Measurements from ENCODE around the gene DLX3.
A peak's percentile ranks its signal among the peaks of the same experiment; 100 is the strongest.

DLX3 gene

GRCh38 chr17:49956780-49957179 lies 38.2 kb downstream of the DLX3 start:
- no peaks in the 10 kb centered on the region for H3K36me3 ChIP-seq (replicated peaks in 1 of 2; ENCODE audit: control insufficient read depth in 2 of 2, insufficient read depth in 2 of 2, low read length in 2 of 2)
- no peak overlapping the region for H3K27ac ChIP-seq (replicated peaks; ENCODE audit: low read length)
- no peaks in the 10 kb centered on the region for H3K79me1 ChIP-seq (ENCODE audit: low read depth, low read length)
- H3K9me3 ChIP-seq (replicated peaks in 1 of 2; ENCODE audit: control insufficient read depth in 2 of 2, insufficient read depth in 1 of 2, low read depth in 1 of 2, low read length in 2 of 2) = no peaks in the 10 kb centered on the region
- H4K91ac ChIP-seq (ENCODE audit: low read depth, low read length, poor library complexity) = no peak overlapping the region
- DNase-seq (ENCODE audit: low spot score) = no peak
- no peak overlapping the region for H3K4ac ChIP-seq (ENCODE audit: low read length)
- no peak overlapping the region for H2AFZ ChIP-seq (ENCODE audit: low read length)
- H2BK12ac ChIP-seq (ENCODE audit: low read length) = no peak overlapping the region
- H3K9ac ChIP-seq (ENCODE audit: low read depth, low read length, poor library complexity) = no peak overlapping the region
- H2BK5ac ChIP-seq (ENCODE audit: low read length) = no peak overlapping the region
- no CpG with 5 or more reads among the region's 4 CpGs for whole genome bisulfite sequencing, 2 donors (ENCODE audit: extremely low coverage in 2 of 2, insufficient read length in 2 of 2, insufficient replicate concordance in 1 of 2)
- peaks cover 0 to 46% (median 2%) of the 10 kb centered on the region in 3 experiments for H3K27me3 ChIP-seq (ENCODE audit: control insufficient read depth in 3 of 3, insufficient read depth in 3 of 3, low read depth in 1 of 3, low read length in 3 of 3)
- no peak overlapping the region for H3K14ac ChIP-seq (ENCODE audit: low read length)
- H2BK120ac ChIP-seq (ENCODE audit: low read depth, low read length) = no peak overlapping the region
- no peaks in the 10 kb centered on the region for H3K4me1 ChIP-seq (ENCODE audit: control insufficient read depth in 2 of 2, insufficient read depth in 1 of 2, low read depth in 1 of 2, low read length in 2 of 2)
- H3K4me3 ChIP-seq (ENCODE audit: low read length in 2 of 2) = no peak overlapping the region
- no peak overlapping the region for H3K18ac ChIP-seq (ENCODE audit: low read length)
- no peak overlapping the region for H3K23ac ChIP-seq (ENCODE audit: low read depth, low read length, poor library complexity)
- no peak overlapping the region for H2AK5ac ChIP-seq (ENCODE audit: low read depth, low read length)
- peak overlapping the region; percentile 10 for H2BK15ac ChIP-seq (ENCODE audit: low read length)
- no peak overlapping the region for H3K4me2 ChIP-seq (ENCODE audit: insufficient read depth, low read length, poor library complexity, severe bottlenecking)
- H4K8ac ChIP-seq (ENCODE audit: low read depth, low read length) = no peak overlapping the region

- H3K36me3 ChIP-seq (replicated peaks in 1 of 2; ENCODE audit: control insufficient read depth in 2 of 2, insufficient read depth in 2 of 2, low read length in 2 of 2) = no peaks in the 10 kb centered on the region
- no peak for DNase-seq (ENCODE audit: low spot score)
- H2BK5ac ChIP-seq (ENCODE audit: low read length) = no peak overlapping the region
- no peaks in the 10 kb centered on the region for H3K9me3 ChIP-seq (replicated peaks in 1 of 2; ENCODE audit: control insufficient read depth in 2 of 2, insufficient read depth in 1 of 2, low read depth in 1 of 2, low read length in 2 of 2)
- H3K4me3 ChIP-seq (ENCODE audit: low read length in 2 of 2) = no peak overlapping the region
- no peak overlapping the region for H3K4me2 ChIP-seq (ENCODE audit: insufficient read depth, low read length, poor library complexity, severe bottlenecking)
- no peak overlapping the region for H3K27ac ChIP-seq (replicated peaks; ENCODE audit: low read length)
- no peak overlapping the region for H4K8ac ChIP-seq (ENCODE audit: low read depth, low read length)
- H3K4me1 ChIP-seq (ENCODE audit: control insufficient read depth in 2 of 2, insufficient read depth in 1 of 2, low read depth in 1 of 2, low read length in 2 of 2) = no peaks in the 10 kb centered on the region
- no peak overlapping the region for H3K4ac ChIP-seq (ENCODE audit: low read length)
- no peak overlapping the region for H3K9ac ChIP-seq (ENCODE audit: low read depth, low read length, poor library complexity)
- H2AFZ ChIP-seq (ENCODE audit: low read length) = no peak overlapping the region
- no peak overlapping the region for H3K23ac ChIP-seq (ENCODE audit: low read depth, low read length, poor library complexity)
- no CpG with 5 or more reads among the region's 1 CpG for WGBS, 2 donors (ENCODE audit: extremely low coverage in 2 of 2, insufficient read length in 2 of 2, insufficient replicate concordance in 1 of 2)
- no peak overlapping the region for H2BK120ac ChIP-seq (ENCODE audit: low read depth, low read length)
- no peak overlapping the region for H2BK15ac ChIP-seq (ENCODE audit: low read length)
- H3K18ac ChIP-seq (ENCODE audit: low read length) = no peak overlapping the region
- H3K27me3 ChIP-seq (ENCODE audit: control insufficient read depth in 3 of 3, insufficient read depth in 3 of 3, low read depth in 1 of 3, low read length in 3 of 3) = peaks cover 0 to 52% (median 0%) of the 10 kb centered on the region in 3 experiments
- H3K79me1 ChIP-seq (ENCODE audit: low read depth, low read length) = no peaks in the 10 kb centered on the region
- H3K14ac ChIP-seq (ENCODE audit: low read length) = no peak overlapping the region
- no peak overlapping the region for H2AK5ac ChIP-seq (ENCODE audit: low read depth, low read length)
- H4K91ac ChIP-seq (ENCODE audit: low read depth, low read length, poor library complexity) = no peak overlapping the region
- no peak overlapping the region for H2BK12ac ChIP-seq (ENCODE audit: low read length)
Observed at GRCh38 chr17:49955157-49955556, 39.9 kb downstream of the DLX3 start.

- H3K27ac ChIP-seq (replicated peaks; ENCODE audit: low read length) = no peak overlapping the region
- no peak for DNase-seq (ENCODE audit: low spot score)
- no peak overlapping the region for H3K4ac ChIP-seq (ENCODE audit: low read length)
- H4K8ac ChIP-seq (ENCODE audit: low read depth, low read length) = no peak overlapping the region
- H3K4me2 ChIP-seq (ENCODE audit: insufficient read depth, low read length, poor library complexity, severe bottlenecking) = no peak overlapping the region
- no peak overlapping the region for H3K18ac ChIP-seq (ENCODE audit: low read length)
- H4K91ac ChIP-seq (ENCODE audit: low read depth, low read length, poor library complexity) = no peak overlapping the region
- H2AFZ ChIP-seq (ENCODE audit: low read length) = no peak overlapping the region
- no peaks in the 10 kb centered on the region for H3K4me1 ChIP-seq (ENCODE audit: control insufficient read depth in 2 of 2, insufficient read depth in 1 of 2, low read depth in 1 of 2, low read length in 2 of 2)
- no peaks in the 10 kb centered on the region for H3K36me3 ChIP-seq (replicated peaks in 1 of 2; ENCODE audit: control insufficient read depth in 2 of 2, insufficient read depth in 2 of 2, low read length in 2 of 2)
- peaks cover 0 to 63% (median 0%) of the 10 kb centered on the region in 3 experiments for H3K27me3 ChIP-seq (ENCODE audit: control insufficient read depth in 3 of 3, insufficient read depth in 3 of 3, low read depth in 1 of 3, low read length in 3 of 3)
- no peak overlapping the region for H3K23ac ChIP-seq (ENCODE audit: low read depth, low read length, poor library complexity)
- no peak overlapping the region for H2BK5ac ChIP-seq (ENCODE audit: low read length)
- H3K14ac ChIP-seq (ENCODE audit: low read length) = peak overlapping the region; percentile 14
- no peak overlapping the region for H2AK5ac ChIP-seq (ENCODE audit: low read depth, low read length)
- H2BK12ac ChIP-seq (ENCODE audit: low read length) = no peak overlapping the region
- no peak overlapping the region for H2BK120ac ChIP-seq (ENCODE audit: low read depth, low read length)
- no peak overlapping the region for H3K4me3 ChIP-seq (ENCODE audit: low read length in 2 of 2)
- H3K79me1 ChIP-seq (ENCODE audit: low read depth, low read length) = no peaks in the 10 kb centered on the region
- peak overlapping the region; percentile 82 for H3K9ac ChIP-seq (ENCODE audit: low read depth, low read length, poor library complexity)
- no peaks in the 10 kb centered on the region for H3K9me3 ChIP-seq (replicated peaks in 1 of 2; ENCODE audit: control insufficient read depth in 2 of 2, insufficient read depth in 1 of 2, low read depth in 1 of 2, low read length in 2 of 2)
- H2BK15ac ChIP-seq (ENCODE audit: low read length) = no peak overlapping the region
- no CpG with 5 or more reads among the region's 8 CpGs for WGBS, 2 donors (ENCODE audit: extremely low coverage in 2 of 2, insufficient read length in 2 of 2, insufficient replicate concordance in 1 of 2)
Observed at GRCh38 chr17:49952912-49953497, 42.0 kb downstream of the DLX3 start.

- H3K9me3 ChIP-seq (replicated peaks in 1 of 2; ENCODE audit: control insufficient read depth in 2 of 2, insufficient read depth in 1 of 2, low read depth in 1 of 2, low read length in 2 of 2) = no peaks in the 10 kb centered on the region
- H3K9ac ChIP-seq (ENCODE audit: low read depth, low read length, poor library complexity) = no peak overlapping the region
- H2AK5ac ChIP-seq (ENCODE audit: low read depth, low read length) = peak overlapping the region; percentile 93
- WGBS, 2 donors (ENCODE audit: extremely low coverage in 2 of 2, insufficient read length in 2 of 2, insufficient replicate concordance in 1 of 2) = no CpG with 5 or more reads among the region's 7 CpGs
- H3K4me1 ChIP-seq (ENCODE audit: control insufficient read depth in 2 of 2, insufficient read depth in 1 of 2, low read depth in 1 of 2, low read length in 2 of 2) = no peaks in the 10 kb centered on the region
- peak; percentile 65 for DNase-seq (ENCODE audit: low spot score)
- H3K27me3 ChIP-seq (ENCODE audit: control insufficient read depth in 3 of 3, insufficient read depth in 3 of 3, low read depth in 1 of 3, low read length in 3 of 3) = peaks cover 0 to 68% (median 0%) of the 10 kb centered on the region in 3 experiments
- no peak overlapping the region for H2BK120ac ChIP-seq (ENCODE audit: low read depth, low read length)
- peak overlapping the region; percentile 63 for H3K14ac ChIP-seq (ENCODE audit: low read length)
- no peak overlapping the region for H2AFZ ChIP-seq (ENCODE audit: low read length)
- no peak overlapping the region for H3K4me3 ChIP-seq (ENCODE audit: low read length in 2 of 2)
- no peaks in the 10 kb centered on the region for H3K79me1 ChIP-seq (ENCODE audit: low read depth, low read length)
- H3K36me3 ChIP-seq (replicated peaks in 1 of 2; ENCODE audit: control insufficient read depth in 2 of 2, insufficient read depth in 2 of 2, low read length in 2 of 2) = no peaks in the 10 kb centered on the region
- H2BK12ac ChIP-seq (ENCODE audit: low read length) = no peak overlapping the region
- no peak overlapping the region for H3K27ac ChIP-seq (replicated peaks; ENCODE audit: low read length)
- H4K8ac ChIP-seq (ENCODE audit: low read depth, low read length) = no peak overlapping the region
- no peak overlapping the region for H3K4me2 ChIP-seq (ENCODE audit: insufficient read depth, low read length, poor library complexity, severe bottlenecking)
- no peak overlapping the region for H3K4ac ChIP-seq (ENCODE audit: low read length)
- H4K91ac ChIP-seq (ENCODE audit: low read depth, low read length, poor library complexity) = no peak overlapping the region
- H2BK5ac ChIP-seq (ENCODE audit: low read length) = no peak overlapping the region
- H3K18ac ChIP-seq (ENCODE audit: low read length) = no peak overlapping the region
- no peak overlapping the region for H2BK15ac ChIP-seq (ENCODE audit: low read length)
- no peak overlapping the region for H3K23ac ChIP-seq (ENCODE audit: low read depth, low read length, poor library complexity)
Observed at GRCh38 chr17:49952209-49952911, 42.7 kb downstream of the DLX3 start.
